ENCODE measurements around the gene TTC6. TPM values are rescaled to one million over a fixed set of nuclear protein-coding genes. Genes with fewer than 3 reads are reported as not detected.

Gene TTC6
- polyA plus RNA-seq, 2 of the 4 experiments (the other 2 are of a cell fraction): 0.41 to 1.7 TPM

GRCh38 chr14:37559386-37559785, 36.0 kb upstream of the TTC6 start:
- Histone ChIP-seq H3K4me2 (no peak overlapping the region), H3K9me3 (0 out of 3 replicates have a peak, but pooled peaks cover 3% of the 10 kb centered on the region), H3K27ac (no peak overlapping the region), H3K4me3 (no peak overlapping the region), H3K4me1 (no peaks in the 10 kb centered on the region)
- no peak for ATAC-seq
- no peak for DNase-seq (ENCODE audit: low read depth in 1 of 2, low spot score in 1 of 2)
- TF ChIP-seq HOXA7 (CRISPR knock-in tag; IDR thresholded peaks at IDR 0.05) (no peak), CEBPB (IDR thresholded peaks at IDR 0.05) (no peak), RCOR1 (IDR thresholded peaks at IDR 0.05; ENCODE audit: low read depth, low read length) (no peak), ZSCAN20 (CRISPR knock-in tag; IDR thresholded peaks at IDR 0.05) (no peak), FOSL2 (IDR thresholded peaks at IDR 0.05) (no peak), FOSL2 (CRISPR knock-in tag; IDR thresholded peaks at IDR 0.05) (no peak), POLR2AphosphoS2 (conservative IDR thresholded peaks at IDR 0.05; ENCODE audit: low read length) (no peak), CBX8 (IDR thresholded peaks at IDR 0.05) (no peak), REST (IDR thresholded peaks at IDR 0.05) (no peak)
- FAIRE-seq: no peak
- ChIA-PET CTCF (no interaction called here), POLR2A (no interaction called here)
- WGBS (ENCODE audit: missing lambda C conversion rate): 85% methylated on average over 6 of the region's 6 CpGs

GRCh38 chr14:37563189-37563588, 32.2 kb upstream of the TTC6 start:
- ATAC-seq (no peak), DNase-seq (ENCODE audit: low read depth in 1 of 2, low spot score in 1 of 2) (no peak), FAIRE-seq (peak; percentile 81)
- no peak for TF ChIP-seq SREBF2 (IDR thresholded peaks at IDR 0.05)
- no peak for TF ChIP-seq EHMT2 (IDR thresholded peaks at IDR 0.05; ENCODE audit: low read depth)
- no peak for TF ChIP-seq RFX5 (IDR thresholded peaks at IDR 0.05)
- TF ChIP-seq POLR2A (IDR thresholded peaks at IDR 0.05; ENCODE audit: low read length): no peak
- TF ChIP-seq PHF8 (IDR thresholded peaks at IDR 0.05; ENCODE audit: borderline replicate concordance, low read depth): no peak
- TF ChIP-seq CBX8 (IDR thresholded peaks at IDR 0.05): no peak
- no peak for TF ChIP-seq PBX3 (IDR thresholded peaks at IDR 0.05)
- TF ChIP-seq NPAS2 (CRISPR knock-in tag; IDR thresholded peaks at IDR 0.05; ENCODE audit: borderline replicate concordance): no peak
- no peak for TF ChIP-seq MAZ (IDR thresholded peaks at IDR 0.05; ENCODE audit: borderline replicate concordance, low read depth, low read length)
- no peak for TF ChIP-seq JUNB (IDR thresholded peaks at IDR 0.05)
- no peak for TF ChIP-seq JUN (IDR thresholded peaks at IDR 0.05)
- no peak for TF ChIP-seq FOXS1 (CRISPR knock-in tag; IDR thresholded peaks at IDR 0.05)
- no peak for TF ChIP-seq SMC3 (IDR thresholded peaks at IDR 0.05)
- TF ChIP-seq KDM1A (IDR thresholded peaks at IDR 0.05; ENCODE audit: low read depth): no peak
- no peak for TF ChIP-seq KDM5A (IDR thresholded peaks at IDR 0.05)
- TF ChIP-seq MAX (IDR thresholded peaks at IDR 0.05): no peak
- TF ChIP-seq ZFP36 (IDR thresholded peaks at IDR 0.05; ENCODE audit: borderline replicate concordance, partially characterized antibody): no peak
- TF ChIP-seq HDAC2 (IDR thresholded peaks at IDR 0.05): no peak
- POLR2A ChIA-PET: no interaction called here
- Histone ChIP-seq H3K4me3 (no peak overlapping the region), H3K4me1 (peaks cover 18% of the 10 kb centered on the region), H3K27ac (no peak overlapping the region), H3K4me2 (no peak overlapping the region), H3K9me3 (no peaks in the 10 kb centered on the region)
- CTCF ChIA-PET: interaction anchor here (1.0 kb wide), 1 partner anchor 334 kb away, joined by 3 read pairs; no protein-coding TSS in a partner anchor
- WGBS (ENCODE audit: missing lambda C conversion rate): 78% methylated on average over 2 of the region's 2 CpGs
